Measurements from ENCODE around the gene PWWP2A. TPM values are rescaled to one million over a fixed set of nuclear protein-coding genes. Genes with fewer than 3 reads are reported as not detected.

Gene PWWP2A
- total and polyA plus RNA-seq, 2 of the 8 experiments (the other 6 are each of a cell fraction or from before 2014, with no cell fraction given), result 18.5 to 63.0 TPM

- Histone ChIP-seq H3K4me2 (ENCODE audit: insufficient read depth in 1 of 2, low read depth in 2 of 2, low read length in 2 of 2) (no peak overlapping the region), H3K14ac (ENCODE audit: insufficient read length) (no peak overlapping the region), H3K79me1 (ENCODE audit: low read depth, low read length) (no peaks in the 10 kb centered on the region; the same call in 1 of the 2 replicates), H3K23ac (ENCODE audit: insufficient read length) (no peak overlapping the region), H3K23me2 (ENCODE audit: low read depth, low read length) (no peaks in the 10 kb centered on the region), H4K8ac (ENCODE audit: extremely low read depth, insufficient read depth, low read length) (no peak overlapping the region), H2AFZ (ENCODE audit: low read length) (no peak overlapping the region), H3K9ac (replicated peaks in 1 of 4; ENCODE audit: extremely low read depth in 1 of 4, low read depth in 3 of 4, low read length in 3 of 4) (no peak overlapping the region), H3K79me2 (ENCODE audit: control insufficient read depth in 1 of 2, insufficient read depth in 2 of 2, low read length in 2 of 2) (peaks cover 0 to 94% of the 10 kb centered on the region in 2 experiments; a peak in 3 of 4 replicates), H3K27me3 (replicated peaks in 1 of 4; ENCODE audit: control insufficient read depth in 3 of 4, extremely low read depth in 1 of 4, insufficient read depth in 3 of 4, low read length in 3 of 4) (no peaks in the 10 kb centered on the region), H2BK120ac (replicated peaks; ENCODE audit: low read depth, low read length) (no peak overlapping the region), H4K5ac (ENCODE audit: insufficient read length, low read depth, low read length) (no peak overlapping the region), H2BK20ac (ENCODE audit: low read length) (no peak overlapping the region), H3K4ac (replicated peaks; ENCODE audit: insufficient read length, low read depth, low read length) (no peak overlapping the region), H2BK15ac (ENCODE audit: low read length) (no peak overlapping the region), H3K4me3 (ENCODE audit: extremely low read depth in 1 of 4, insufficient read depth in 2 of 4, low read depth in 3 of 4, low read length in 4 of 4) (no peak overlapping the region), H3K4me1 (replicated peaks in 1 of 4; ENCODE audit: control insufficient read depth in 3 of 4, insufficient read depth in 4 of 4, low read length in 3 of 4) (no peaks in the 10 kb centered on the region; a peak in 1 of 7 replicates), H2BK5ac (ENCODE audit: low read depth, low read length) (no peak overlapping the region), H4K91ac (replicated peaks; ENCODE audit: insufficient read length, low read length) (no peak overlapping the region), H3K56ac (replicated peaks; ENCODE audit: insufficient read length, low read depth, low read length) (no peak overlapping the region), H2BK12ac (ENCODE audit: low read depth, low read length) (no peak overlapping the region), H3K9me3 (ENCODE audit: insufficient read depth in 2 of 2, low read depth in 1 of 2, low read length in 1 of 2) (no peaks in the 10 kb centered on the region), H3K18ac (ENCODE audit: extremely low read depth, low read length) (no peak overlapping the region), H4K20me1 (replicated peaks in 1 of 2; ENCODE audit: control insufficient read depth in 1 of 2, insufficient read depth in 2 of 2, low read length in 2 of 2) (peaks cover 0 to 4% of the 10 kb centered on the region in 2 experiments), H2AK5ac (ENCODE audit: low read depth, low read length) (no peak overlapping the region), H3K27ac (ENCODE audit: low read depth, low read length) (no peak overlapping the region), H3K36me3 (ENCODE audit: control insufficient read depth in 2 of 4, insufficient read depth in 4 of 4, low read length in 3 of 4) (peaks cover 4 to 43% (median 24%) of the 10 kb centered on the region in 4 experiments; a peak in 7 of 8 replicates)
- DNase-seq (ENCODE audit: low read depth in 1 of 2, low spot score in 2 of 2) (no peak), FAIRE-seq (no peak)
- 87% methylated on average over 2 of the region's 2 CpGs; no CpG with 5 or more reads in 1 of the 2 experiments for WGBS, 2 experiments (ENCODE audit: extremely low coverage in 1 of 2, insufficient coverage in 1 of 2, insufficient read length in 1 of 2, insufficient replicate concordance in 2 of 2, low coverage in 1 of 2, low lambda C conversion rate in 2 of 2, missing lambda C conversion rate in 1 of 2)
- ChIA-PET CTCF (ENCODE audit: partially characterized antibody) (interaction anchor here (0.6 to 3.2 kb wide), 6 partner anchors 8 to 103 kb away, joined by 3 to 13 read pairs (median 4); no protein-coding TSS in a partner anchor), POLR2A (ENCODE audit: partially characterized antibody) (interaction anchor here (0.7 to 3.2 kb wide), 6 partner anchors 8 to 52 kb away, joined by 3 to 9 read pairs (median 4); partner anchors contain the start of gene PWWP2A)
- TF ChIP-seq MAFK (IDR thresholded peaks at IDR 0.05; ENCODE audit: low read depth, low read length), result no peak
- TF ChIP-seq ATF3 (IDR thresholded peaks at IDR 0.05; ENCODE audit: insufficient read depth, low read depth, low read length), result no peak
- TF ChIP-seq CBX5 (IDR thresholded peaks at IDR 0.05; ENCODE audit: low read depth, low read length), result no peak
- TF ChIP-seq RBBP5 (IDR thresholded peaks at IDR 0.05; ENCODE audit: borderline replicate concordance, low read depth, low read length), result no peak
- no peak for TF ChIP-seq NRF1 (IDR thresholded peaks at IDR 0.05; ENCODE audit: low read depth, low read length)
- TF ChIP-seq SAP30 (IDR thresholded peaks at IDR 0.05; ENCODE audit: insufficient read depth, insufficient replicate concordance, low read length), result no peak
- TF ChIP-seq CBX8 (IDR thresholded peaks at IDR 0.05; ENCODE audit: borderline replicate concordance, low read depth, low read length), result no peak
- no peak for TF ChIP-seq RXRA (IDR thresholded peaks at IDR 0.05; ENCODE audit: insufficient read depth, low read depth, low read length)
- TF ChIP-seq BRCA1 (IDR thresholded peaks at IDR 0.05; ENCODE audit: low read depth, low read length), result no peak
Observed at GRCh38 chr5:160108124-160108523, 11.1 kb downstream of the PWWP2A start.
